ENCODE results near the gene ERAL1.
"Not testable (repeated sequence)": the region's sequence is repeated elsewhere in the genome, so short reads cannot be mapped to it uniquely, and the experiment has no call there.

Gene ERAL1

GRCh38 chr17:28855336-28855679 lies 492 bp downstream of the ERAL1 start:
- no peak for DNase-seq

- DNase-seq, result no peak
Measured at GRCh38 chr17:28856028-28856574, 1.3 kb downstream of the ERAL1 start.

GRCh38 chr17:28857905-28858800 lies 3.3 kb downstream of the ERAL1 start:
- no peak for DNase-seq

- no peak for DNase-seq
Measured at GRCh38 chr17:28858801-28859355, 4.1 kb downstream of the ERAL1 start.

DNA sequence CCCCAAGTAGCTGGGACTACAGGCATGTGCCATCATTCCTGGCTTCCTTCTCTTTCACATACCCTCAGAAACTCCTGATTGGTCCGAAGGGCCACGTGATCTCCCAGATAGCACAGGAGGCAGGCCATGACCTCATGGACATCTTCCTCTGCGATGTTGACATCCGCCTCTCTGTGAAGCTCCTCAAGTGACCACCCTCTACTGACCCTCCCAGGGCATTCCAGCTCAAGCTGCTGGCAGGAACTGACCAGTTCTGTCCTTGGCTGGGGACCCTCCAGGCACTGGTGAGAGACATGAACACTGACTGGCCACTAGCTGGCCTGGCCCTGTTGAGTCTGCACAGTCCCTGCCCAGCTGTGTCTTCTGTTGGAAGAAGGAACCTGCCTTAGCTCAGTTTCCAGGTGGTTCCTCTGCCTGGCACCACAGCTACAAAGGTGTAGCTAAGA lies 5.6 kb downstream of the ERAL1 start:
- DNase-seq, result no peak

- DNase-seq, result no peak
Measured at GRCh38 chr17:28861393-28862203, 6.8 kb downstream of the ERAL1 start.

GRCh38 chr17:28862561-28862960 lies 7.7 kb downstream of the ERAL1 start:
- no peak for DNase-seq

DNA sequence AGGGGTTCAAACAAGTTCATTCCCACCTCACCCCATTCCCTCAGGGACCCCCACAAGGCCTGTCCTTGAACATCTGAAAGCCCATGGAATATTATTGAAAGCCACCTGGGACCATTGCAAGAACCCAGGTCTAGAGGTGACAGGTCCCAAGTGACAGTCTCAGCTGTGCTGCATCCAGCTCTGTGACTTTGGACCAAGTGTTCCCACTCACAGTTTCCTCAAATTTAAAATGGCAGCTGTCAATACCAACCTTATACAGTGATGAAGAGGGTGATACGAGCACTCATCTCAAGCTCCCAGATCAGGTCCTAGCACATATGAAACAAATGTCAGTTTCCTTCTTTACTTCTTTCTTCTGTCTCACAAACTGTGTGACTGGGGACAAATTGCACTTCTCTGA lies 9.1 kb downstream of the ERAL1 start:
- no peak for DNase-seq

GRCh38 chr17:28864991-28865849 lies 10.4 kb downstream of the ERAL1 start:
- DNase-seq, result no peak

GRCh38 chr17:28865946-28866752 lies 11.3 kb downstream of the ERAL1 start:
- DNase-seq, result no peak

- DNase-seq, result no peak
Measured at GRCh38 chr17:28867276-28867675, 12.5 kb downstream of the ERAL1 start.

GRCh38 chr17:28871056-28871579 lies 16.3 kb downstream of the ERAL1 start:
- DNase-seq, result peak; percentile 17 to 25

GRCh38 chr17:28873839-28874238 lies 19.0 kb downstream of the ERAL1 start:
- DNase-seq, result no peak

GRCh38 chr17:28874750-28875149 lies 19.9 kb downstream of the ERAL1 start:
- DNase-seq, result no peak

DNA sequence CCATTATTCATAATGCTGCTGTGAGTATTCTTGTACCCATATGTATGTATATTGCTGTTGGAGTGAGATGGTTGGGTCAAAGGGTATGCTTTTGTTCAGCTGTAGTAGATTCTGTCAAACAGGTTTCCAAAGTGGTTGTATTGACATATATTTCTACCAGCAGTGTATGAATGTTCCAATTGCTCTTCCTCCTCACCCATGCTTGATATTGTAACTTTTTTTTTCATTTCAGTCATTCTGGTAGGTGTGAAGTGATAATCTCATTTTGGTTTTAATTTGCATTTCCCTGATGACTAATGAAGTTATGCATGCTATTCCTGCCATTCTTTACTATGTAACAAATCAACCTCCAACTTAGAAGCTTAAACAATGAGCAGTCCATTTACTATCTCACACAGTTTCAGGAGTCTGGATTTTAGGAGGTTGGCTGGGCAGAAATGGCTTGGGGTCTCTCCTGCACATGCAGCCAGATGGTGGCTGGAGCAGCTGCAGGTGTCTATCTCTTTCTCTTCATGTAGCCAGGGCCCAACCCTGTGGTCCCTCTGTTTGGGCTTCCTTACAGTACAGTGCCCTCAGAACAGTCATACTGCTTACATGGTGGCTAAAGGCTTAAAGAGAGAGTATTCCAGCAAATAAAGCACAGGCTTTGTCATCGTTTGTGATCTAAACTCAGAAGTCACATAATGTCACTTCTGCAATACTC lies 21.2 kb downstream of the ERAL1 start:
- DNase-seq, result no peak

DNA sequence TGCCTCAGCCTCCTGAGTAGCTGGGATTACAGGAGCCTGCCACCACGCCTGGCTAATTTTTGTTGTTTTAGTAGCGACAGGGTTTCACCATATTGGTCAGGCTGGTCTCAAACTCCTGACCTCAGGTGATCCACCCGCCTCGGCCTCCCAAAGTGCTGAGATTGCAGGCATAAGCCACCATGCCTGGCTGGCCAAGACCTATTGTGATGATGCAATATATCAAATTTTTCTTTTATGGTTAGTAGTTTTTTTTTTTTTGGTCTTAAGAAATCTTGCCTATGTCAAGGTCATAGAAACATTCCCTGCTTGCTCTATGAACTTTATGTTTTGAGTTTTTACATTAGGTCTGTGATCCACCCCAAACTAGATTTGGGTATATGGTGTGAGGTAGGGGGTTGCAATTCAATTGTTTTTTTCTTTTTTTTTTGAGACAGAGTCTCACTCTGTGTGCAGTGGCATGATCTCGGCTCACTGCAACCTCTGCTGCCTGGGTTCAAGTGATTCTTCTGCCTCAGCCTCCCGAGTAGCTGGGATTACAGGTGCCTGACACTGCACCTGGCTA lies 22.4 kb downstream of the ERAL1 start:
- not testable (repeated sequence) for DNase-seq

DNA sequence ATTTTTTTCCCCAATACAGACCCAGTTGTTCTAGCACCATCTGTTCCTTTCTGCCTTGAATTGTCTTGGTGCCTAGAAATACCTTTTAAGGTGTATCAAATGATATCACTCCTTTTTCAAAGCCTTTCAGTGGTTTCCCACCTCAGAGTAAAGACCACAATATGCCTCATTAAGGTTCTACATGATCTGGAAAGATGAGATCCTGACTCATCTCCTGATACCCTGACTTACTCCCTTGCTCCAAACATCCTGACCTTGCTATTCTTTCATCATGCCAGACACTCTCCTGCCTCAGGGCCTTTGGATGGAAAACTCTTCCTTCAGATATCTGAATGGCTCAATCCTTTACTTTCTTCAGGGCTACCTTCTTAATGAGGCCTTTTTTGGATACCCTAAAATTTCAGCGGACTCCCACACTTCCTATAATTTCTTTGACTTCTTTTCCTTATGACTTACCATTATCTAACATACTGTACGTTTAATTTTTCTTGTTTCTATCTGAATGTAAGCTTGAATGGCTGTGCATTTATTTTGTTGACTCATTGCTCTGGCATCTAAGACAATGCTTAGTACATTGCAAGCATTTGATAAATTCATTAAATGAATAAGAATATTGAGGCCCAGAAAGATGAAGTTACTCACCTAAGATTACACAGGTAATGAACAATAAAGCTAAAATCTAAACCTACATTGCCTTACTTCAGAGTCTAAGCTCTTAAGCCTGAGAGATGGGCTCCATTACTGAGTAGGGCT lies 23.5 kb downstream of the ERAL1 start:
- DNase-seq, result no peak

DNA sequence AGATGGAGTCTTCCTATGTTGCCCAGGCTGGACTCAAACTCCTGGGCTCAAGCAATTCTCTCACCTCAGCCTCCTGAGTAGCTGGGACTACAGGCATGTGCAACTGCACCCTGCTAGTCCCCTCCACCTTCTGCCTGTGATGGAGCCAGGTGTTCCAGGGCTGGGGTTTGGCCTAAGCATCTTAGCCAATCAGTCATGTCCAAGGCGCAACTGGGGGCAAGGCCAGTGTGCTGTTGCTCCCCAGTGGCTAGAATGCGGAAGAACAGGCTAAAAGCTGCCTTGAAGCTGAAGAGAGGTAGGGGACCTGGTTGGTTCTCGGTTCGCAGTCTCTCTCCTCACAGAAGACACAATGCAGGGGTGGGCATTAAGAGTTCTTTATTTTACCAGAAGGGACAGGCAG lies 24.2 kb downstream of the ERAL1 start:
- DNase-seq, result no peak

DNA sequence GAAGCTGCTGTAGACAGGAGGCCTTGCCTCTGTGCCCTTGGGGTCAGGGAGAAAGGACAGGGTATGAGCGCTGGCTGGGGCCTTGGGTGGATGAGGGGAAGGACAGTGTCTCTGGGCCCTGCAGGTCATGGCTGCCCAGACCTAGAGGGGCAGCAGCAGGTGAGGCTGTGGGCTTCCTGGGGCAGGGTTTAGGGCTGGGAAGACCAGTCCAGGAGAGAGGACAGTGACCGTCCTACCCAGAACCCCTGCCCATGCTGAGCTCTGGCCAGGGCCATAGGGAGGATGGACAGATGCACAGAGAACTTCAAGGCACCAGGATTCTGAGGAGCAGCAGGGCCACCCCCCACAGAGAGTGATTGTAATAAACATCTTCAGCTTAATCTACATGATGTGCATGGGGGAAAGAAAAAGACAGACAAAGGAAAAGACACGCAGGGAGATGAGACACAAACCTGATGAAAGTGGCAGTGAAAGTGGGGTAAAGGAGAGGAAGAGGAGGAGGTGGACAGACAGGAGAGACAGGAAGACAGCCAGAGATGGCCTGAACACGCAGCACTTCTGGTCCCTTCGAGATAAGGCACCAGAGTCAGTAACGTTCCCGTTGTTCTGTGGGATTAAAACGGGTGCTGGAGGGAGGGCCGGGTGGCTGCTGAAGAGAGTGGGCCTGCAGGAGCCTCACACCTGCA lies 25.2 kb downstream of the ERAL1 start:
- DNase-seq, result no peak

All from stimulated activated CD4-positive, alpha-beta T cell treated with anti-CD3 and anti-CD28 coated beads, Interleukin-2, amount 100 ng/mL, for 48 hours (primary cell).